ENCODE measurements around the gene CCDC63.

CCDC63 gene

GRCh38 chr12:110906083-110906482 lies 59.3 kb downstream of the CCDC63 start:
- Histone ChIP-seq H3K27ac (ENCODE audit: low read length) (no peak overlapping the region), H3K27me3 (ENCODE audit: control insufficient read depth, insufficient read depth, low read length) (no peaks in the 10 kb centered on the region), H3K4me3 (ENCODE audit: low read length) (no peak overlapping the region), H3K36me3 (ENCODE audit: control insufficient read depth, insufficient read depth, low read length) (no peaks in the 10 kb centered on the region), H3K4me1 (ENCODE audit: control insufficient read depth, insufficient read depth, low read length) (no peaks in the 10 kb centered on the region), H3K9me3 (ENCODE audit: control insufficient read depth, insufficient read depth, low read length) (no peaks in the 10 kb centered on the region)
- no CpG with 5 or more reads among the region's 3 CpGs for WGBS (ENCODE audit: insufficient coverage, insufficient read length)
- DNase-seq (ENCODE audit: low read depth, low spot score): no peak

GRCh38 chr12:110906516-110906915 lies 59.7 kb downstream of the CCDC63 start:
- DNase-seq (ENCODE audit: low read depth, low spot score): no peak
- Histone ChIP-seq H3K27ac (ENCODE audit: low read length) (no peak overlapping the region), H3K27me3 (ENCODE audit: control insufficient read depth, insufficient read depth, low read length) (no peaks in the 10 kb centered on the region), H3K4me1 (ENCODE audit: control insufficient read depth, insufficient read depth, low read length) (no peaks in the 10 kb centered on the region), H3K36me3 (ENCODE audit: control insufficient read depth, insufficient read depth, low read length) (no peaks in the 10 kb centered on the region), H3K9me3 (ENCODE audit: control insufficient read depth, insufficient read depth, low read length) (no peaks in the 10 kb centered on the region), H3K4me3 (ENCODE audit: low read length) (no peak overlapping the region)
- WGBS (ENCODE audit: insufficient coverage, insufficient read length): no CpG with 5 or more reads among the region's 5 CpGs

GRCh38 chr12:110906985-110907384 lies 60.2 kb downstream of the CCDC63 start:
- Histone ChIP-seq H3K27me3 (ENCODE audit: control insufficient read depth, insufficient read depth, low read length) (no peaks in the 10 kb centered on the region), H3K4me1 (ENCODE audit: control insufficient read depth, insufficient read depth, low read length) (no peaks in the 10 kb centered on the region), H3K4me3 (ENCODE audit: low read length) (no peak overlapping the region), H3K36me3 (ENCODE audit: control insufficient read depth, insufficient read depth, low read length) (no peaks in the 10 kb centered on the region), H3K27ac (ENCODE audit: low read length) (no peak overlapping the region), H3K9me3 (ENCODE audit: control insufficient read depth, insufficient read depth, low read length) (no peaks in the 10 kb centered on the region)
- WGBS (ENCODE audit: insufficient coverage, insufficient read length): no CpG with 5 or more reads among the region's 4 CpGs
- no peak for DNase-seq (ENCODE audit: low read depth, low spot score)

- H3K4me1 ChIP-seq (ENCODE audit: control insufficient read depth, insufficient read depth, low read length): no peaks in the 10 kb centered on the region
- H3K9me3 ChIP-seq (ENCODE audit: control insufficient read depth, insufficient read depth, low read length): no peaks in the 10 kb centered on the region
- H3K27me3 ChIP-seq (ENCODE audit: control insufficient read depth, insufficient read depth, low read length): no peaks in the 10 kb centered on the region
- no peak overlapping the region for H3K27ac ChIP-seq (ENCODE audit: low read length)
- no CpG with 5 or more reads among the region's 8 CpGs for WGBS (ENCODE audit: insufficient coverage, insufficient read length)
- H3K36me3 ChIP-seq (ENCODE audit: control insufficient read depth, insufficient read depth, low read length): no peaks in the 10 kb centered on the region
- DNase-seq (ENCODE audit: low read depth, low spot score): no peak
- H3K4me3 ChIP-seq (ENCODE audit: low read length): no peak overlapping the region
Measured at GRCh38 chr12:110907583-110907982, 60.8 kb downstream of the CCDC63 start.

- Histone ChIP-seq H3K4me3 (ENCODE audit: low read length) (no peak overlapping the region), H3K4me1 (ENCODE audit: control insufficient read depth, insufficient read depth, low read length) (no peaks in the 10 kb centered on the region), H3K36me3 (ENCODE audit: control insufficient read depth, insufficient read depth, low read length) (no peaks in the 10 kb centered on the region), H3K9me3 (ENCODE audit: control insufficient read depth, insufficient read depth, low read length) (no peaks in the 10 kb centered on the region), H3K27ac (ENCODE audit: low read length) (no peak overlapping the region), H3K27me3 (ENCODE audit: control insufficient read depth, insufficient read depth, low read length) (no peaks in the 10 kb centered on the region)
- no CpG with 5 or more reads among the region's 14 CpGs for WGBS (ENCODE audit: insufficient coverage, insufficient read length)
- no peak for DNase-seq (ENCODE audit: low read depth, low spot score)
Measured at GRCh38 chr12:110908377-110909152, 61.8 kb downstream of the CCDC63 start.

- Histone ChIP-seq H3K4me1 (ENCODE audit: control insufficient read depth, insufficient read depth, low read length) (no peaks in the 10 kb centered on the region), H3K27ac (ENCODE audit: low read length) (no peak overlapping the region), H3K27me3 (ENCODE audit: control insufficient read depth, insufficient read depth, low read length) (no peaks in the 10 kb centered on the region), H3K36me3 (ENCODE audit: control insufficient read depth, insufficient read depth, low read length) (no peaks in the 10 kb centered on the region), H3K4me3 (ENCODE audit: low read length) (no peak overlapping the region), H3K9me3 (ENCODE audit: control insufficient read depth, insufficient read depth, low read length) (no peaks in the 10 kb centered on the region)
- no CpG with 5 or more reads among the region's 6 CpGs for WGBS (ENCODE audit: insufficient coverage, insufficient read length)
- no peak for DNase-seq (ENCODE audit: low read depth, low spot score)
Measured at GRCh38 chr12:110912263-110912662, 65.5 kb downstream of the CCDC63 start.

GRCh38 chr12:110913119-110914056 lies 66.6 kb downstream of the CCDC63 start:
- no CpG with 5 or more reads among the region's 14 CpGs for WGBS (ENCODE audit: insufficient coverage, insufficient read length)
- Histone ChIP-seq H3K9me3 (ENCODE audit: control insufficient read depth, insufficient read depth, low read length) (no peaks in the 10 kb centered on the region), H3K4me3 (ENCODE audit: low read length) (no peak overlapping the region), H3K27me3 (ENCODE audit: control insufficient read depth, insufficient read depth, low read length) (no peaks in the 10 kb centered on the region), H3K27ac (ENCODE audit: low read length) (no peak overlapping the region), H3K36me3 (ENCODE audit: control insufficient read depth, insufficient read depth, low read length) (no peaks in the 10 kb centered on the region), H3K4me1 (ENCODE audit: control insufficient read depth, insufficient read depth, low read length) (no peaks in the 10 kb centered on the region)
- no peak for DNase-seq (ENCODE audit: low read depth, low spot score)

- H3K4me1 ChIP-seq (ENCODE audit: control insufficient read depth, insufficient read depth, low read length): no peaks in the 10 kb centered on the region
- no peak for DNase-seq (ENCODE audit: low read depth, low spot score)
- H3K9me3 ChIP-seq (ENCODE audit: control insufficient read depth, insufficient read depth, low read length): no peaks in the 10 kb centered on the region
- H3K27ac ChIP-seq (ENCODE audit: low read length): no peak overlapping the region
- no peak overlapping the region for H3K4me3 ChIP-seq (ENCODE audit: low read length)
- no peaks in the 10 kb centered on the region for H3K36me3 ChIP-seq (ENCODE audit: control insufficient read depth, insufficient read depth, low read length)
- no peaks in the 10 kb centered on the region for H3K27me3 ChIP-seq (ENCODE audit: control insufficient read depth, insufficient read depth, low read length)
- WGBS (ENCODE audit: insufficient coverage, insufficient read length): no CpG with 5 or more reads among the region's 3 CpGs
Measured at GRCh38 chr12:110916295-110916875, 69.6 kb downstream of the CCDC63 start.

GRCh38 chr12:110917467-110917866 lies 70.7 kb downstream of the CCDC63 start:
- H3K9me3 ChIP-seq (ENCODE audit: control insufficient read depth, insufficient read depth, low read length): no peaks in the 10 kb centered on the region
- no peak for DNase-seq (ENCODE audit: low read depth, low spot score)
- no peak overlapping the region for H3K4me3 ChIP-seq (ENCODE audit: low read length)
- no peaks in the 10 kb centered on the region for H3K36me3 ChIP-seq (ENCODE audit: control insufficient read depth, insufficient read depth, low read length)
- no CpG with 5 or more reads among the region's 5 CpGs for WGBS (ENCODE audit: insufficient coverage, insufficient read length)
- H3K27me3 ChIP-seq (ENCODE audit: control insufficient read depth, insufficient read depth, low read length): no peaks in the 10 kb centered on the region
- no peak overlapping the region for H3K27ac ChIP-seq (ENCODE audit: low read length)
- no peaks in the 10 kb centered on the region for H3K4me1 ChIP-seq (ENCODE audit: control insufficient read depth, insufficient read depth, low read length)

- H3K27me3 ChIP-seq (ENCODE audit: control insufficient read depth, insufficient read depth, low read length): no peaks in the 10 kb centered on the region
- no peak overlapping the region for H3K27ac ChIP-seq (ENCODE audit: low read length)
- DNase-seq (ENCODE audit: low read depth, low spot score): no peak
- peaks cover 2% of the 10 kb centered on the region; the same call in 1 of the 2 replicates for H3K4me1 ChIP-seq (ENCODE audit: control insufficient read depth, insufficient read depth, low read length)
- no peaks in the 10 kb centered on the region for H3K36me3 ChIP-seq (ENCODE audit: control insufficient read depth, insufficient read depth, low read length)
- no CpG with 5 or more reads among the region's 7 CpGs for WGBS (ENCODE audit: insufficient coverage, insufficient read length)
- H3K9me3 ChIP-seq (ENCODE audit: control insufficient read depth, insufficient read depth, low read length): no peaks in the 10 kb centered on the region
- H3K4me3 ChIP-seq (ENCODE audit: low read length): no peak overlapping the region
Measured at GRCh38 chr12:110917961-110918360, 71.2 kb downstream of the CCDC63 start.

Measured in iPS DF 6.9 (cell line).